ENCODE measurements around the gene STRN3. TPM values are rescaled to one million over a fixed set of nuclear protein-coding genes. Genes with fewer than 3 reads are reported as not detected.
"Not testable (repeated sequence)": the region's sequence is repeated elsewhere in the genome, so short reads cannot be mapped to it uniquely, and the experiment has no call there.

The STRN3 gene
- total and polyA plus RNA-seq, 2 donors (not counting 1 experiment from before 2014, with no cell fraction given): 7.7 to 43.9 TPM

DNA sequence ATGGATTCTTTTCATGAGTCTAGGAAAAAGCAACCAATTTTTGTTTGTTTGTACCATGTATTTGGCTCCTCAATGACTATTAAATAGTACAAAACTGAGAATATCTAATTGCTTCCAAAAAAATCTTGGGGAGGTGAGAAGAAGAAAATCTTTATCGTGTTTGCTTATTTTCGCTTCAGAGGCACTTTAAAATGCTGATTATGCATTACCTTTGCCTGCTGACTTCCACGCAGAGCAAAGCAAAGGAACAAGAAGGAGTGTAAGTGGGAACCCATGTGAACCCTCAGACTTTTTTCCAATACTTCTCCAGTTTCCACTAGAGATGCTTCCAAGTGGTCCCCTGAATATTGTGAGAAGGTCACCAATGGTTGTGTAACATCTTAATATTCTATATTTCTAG is 43.2 kb upstream of the STRN3 start:
- H3K79me2 ChIP-seq (ENCODE audit: control insufficient read depth, insufficient read depth, low read length): no peaks in the 10 kb centered on the region
- no peaks in the 10 kb centered on the region for H3K9me3 ChIP-seq (ENCODE audit: control extremely low read depth in 1 of 3, control insufficient read depth in 2 of 3, insufficient read depth in 1 of 3, low read length in 2 of 3)
- intact Hi-C loops (cut with micrococcal nuclease): no loop called here
- no peaks in the 10 kb centered on the region for H4K20me1 ChIP-seq (ENCODE audit: control insufficient read depth, insufficient read depth, low read length, poor library complexity, severe bottlenecking)
- Mint-ChIP-seq H3K27me3 (no peaks in the 10 kb centered on the region), H3K9me3 (ENCODE audit: insufficient read depth) (no peaks in the 10 kb centered on the region), H3K4me1 (no peaks in the 10 kb centered on the region), H3K27ac (no peak overlapping the region), H3K4me3 (no peak overlapping the region)
- H3K4me3 ChIP-seq (ENCODE audit: control extremely low read depth in 1 of 5, extremely low read depth in 1 of 5, insufficient read depth in 1 of 5, low read depth in 2 of 5, low read length in 4 of 5): no peak overlapping the region
- H3K9ac ChIP-seq (ENCODE audit: low read length): no peak overlapping the region
- ATAC-seq (ENCODE audit: low read depth): no peak
- no peak overlapping the region for H3K4me2 ChIP-seq (replicated peaks; ENCODE audit: low read depth, low read length, poor library complexity, severe bottlenecking)
- H3K27ac ChIP-seq (ENCODE audit: low read length in 2 of 2): no peak overlapping the region
- POLR2A ChIA-PET: interaction anchor here (0.6 kb wide), 1 partner anchor 43 kb away, joined by 3 read pairs; the partner anchor contains the start of gene STRN3
- H3K4me1 ChIP-seq (ENCODE audit: control insufficient read depth in 2 of 2, insufficient read depth in 2 of 2, low read length in 2 of 2): no peaks in the 10 kb centered on the region
- H3K27me3 ChIP-seq (replicated peaks in 1 of 4; ENCODE audit: control extremely low read depth in 1 of 4, control insufficient read depth in 3 of 4, insufficient read depth in 4 of 4, low read length in 3 of 4): no peaks in the 10 kb centered on the region
- TF ChIP-seq CTCF (IDR thresholded peaks at IDR 0.05) (no peak), EZH2 (IDR thresholded peaks at IDR 0.05; ENCODE audit: borderline replicate concordance, insufficient read depth, low read depth, low read length, poor library complexity, severe bottlenecking) (no peak)
- no peak overlapping the region for H2AFZ ChIP-seq (ENCODE audit: insufficient read depth, low read depth, low read length, poor library complexity, severe bottlenecking)
- 100% methylated on average over 2 of the region's 3 CpGs for WGBS (ENCODE audit: insufficient coverage)
- H3K36me3 ChIP-seq (replicated peaks in 1 of 2; ENCODE audit: control extremely low read depth in 1 of 2, control insufficient read depth in 1 of 2, extremely low read depth in 1 of 2, insufficient read depth in 2 of 2, low read length in 1 of 2): peaks cover 3 to 12% of the 10 kb centered on the region in 2 experiments
- CTCF ChIA-PET: interaction anchor here (1.5 kb wide), 1 partner anchor 31 kb away, joined by 3 read pairs; no protein-coding TSS in a partner anchor
- no peak for DNase-seq

DNA sequence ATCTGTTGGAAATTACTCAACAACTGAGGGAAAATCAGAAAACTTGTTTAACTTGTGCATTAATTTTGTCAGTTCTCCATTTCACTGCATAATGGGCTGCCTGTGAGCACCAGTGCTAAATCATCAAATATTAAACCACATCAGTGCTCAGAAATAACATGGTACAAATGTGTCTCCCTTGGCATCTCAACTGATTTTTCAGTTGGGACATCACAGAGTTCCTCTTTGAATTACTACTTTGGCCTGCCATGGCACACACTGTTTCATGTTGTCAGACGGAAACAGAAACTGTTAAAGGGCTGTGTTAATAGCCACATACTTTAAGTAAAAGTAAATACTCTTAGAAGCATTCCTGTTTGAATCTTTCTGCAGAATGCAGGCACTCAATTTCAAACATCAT is 42.1 kb upstream of the STRN3 start:
- no peak overlapping the region for H3K9ac ChIP-seq (ENCODE audit: low read length)
- no peaks in the 10 kb centered on the region for H3K9me3 ChIP-seq (ENCODE audit: control extremely low read depth in 1 of 3, control insufficient read depth in 2 of 3, insufficient read depth in 1 of 3, low read length in 2 of 3)
- DNase-seq (no peak), ATAC-seq (ENCODE audit: low read depth) (no peak)
- TF ChIP-seq EZH2 (IDR thresholded peaks at IDR 0.05; ENCODE audit: borderline replicate concordance, insufficient read depth, low read depth, low read length, poor library complexity, severe bottlenecking) (no peak), CTCF (IDR thresholded peaks at IDR 0.05) (no peak)
- no peaks in the 10 kb centered on the region for H3K4me1 Mint-ChIP-seq
- no peaks in the 10 kb centered on the region for H3K9me3 Mint-ChIP-seq (ENCODE audit: insufficient read depth)
- H3K79me2 ChIP-seq (ENCODE audit: control insufficient read depth, insufficient read depth, low read length): no peaks in the 10 kb centered on the region
- H3K27ac ChIP-seq (ENCODE audit: low read length in 2 of 2): no peak overlapping the region
- H3K4me3 Mint-ChIP-seq: no peak overlapping the region
- H3K27me3 Mint-ChIP-seq: no peaks in the 10 kb centered on the region
- H3K4me2 ChIP-seq (replicated peaks; ENCODE audit: low read depth, low read length, poor library complexity, severe bottlenecking): no peak overlapping the region
- no CpG with 5 or more reads among the region's 1 CpG for WGBS (ENCODE audit: insufficient coverage)
- intact Hi-C loops (cut with micrococcal nuclease): no loop called here
- no peak overlapping the region for H3K4me3 ChIP-seq (ENCODE audit: control extremely low read depth in 1 of 5, extremely low read depth in 1 of 5, insufficient read depth in 1 of 5, low read depth in 2 of 5, low read length in 4 of 5)
- H4K20me1 ChIP-seq (ENCODE audit: control insufficient read depth, insufficient read depth, low read length, poor library complexity, severe bottlenecking): no peaks in the 10 kb centered on the region
- ChIA-PET POLR2A (interaction anchor here (0.7 kb wide), 1 partner anchor 16 kb away, joined by 4 read pairs; no protein-coding TSS in a partner anchor), CTCF (no interaction called here)
- no peaks in the 10 kb centered on the region for H3K27me3 ChIP-seq (replicated peaks in 1 of 4; ENCODE audit: control extremely low read depth in 1 of 4, control insufficient read depth in 3 of 4, insufficient read depth in 4 of 4, low read length in 3 of 4)
- peaks cover 3 to 11% of the 10 kb centered on the region in 2 experiments for H3K36me3 ChIP-seq (replicated peaks in 1 of 2; ENCODE audit: control extremely low read depth in 1 of 2, control insufficient read depth in 1 of 2, extremely low read depth in 1 of 2, insufficient read depth in 2 of 2, low read length in 1 of 2)
- no peak overlapping the region for H2AFZ ChIP-seq (ENCODE audit: insufficient read depth, low read depth, low read length, poor library complexity, severe bottlenecking)
- no peak overlapping the region for H3K27ac Mint-ChIP-seq
- no peaks in the 10 kb centered on the region for H3K4me1 ChIP-seq (ENCODE audit: control insufficient read depth in 2 of 2, insufficient read depth in 2 of 2, low read length in 2 of 2)

DNA sequence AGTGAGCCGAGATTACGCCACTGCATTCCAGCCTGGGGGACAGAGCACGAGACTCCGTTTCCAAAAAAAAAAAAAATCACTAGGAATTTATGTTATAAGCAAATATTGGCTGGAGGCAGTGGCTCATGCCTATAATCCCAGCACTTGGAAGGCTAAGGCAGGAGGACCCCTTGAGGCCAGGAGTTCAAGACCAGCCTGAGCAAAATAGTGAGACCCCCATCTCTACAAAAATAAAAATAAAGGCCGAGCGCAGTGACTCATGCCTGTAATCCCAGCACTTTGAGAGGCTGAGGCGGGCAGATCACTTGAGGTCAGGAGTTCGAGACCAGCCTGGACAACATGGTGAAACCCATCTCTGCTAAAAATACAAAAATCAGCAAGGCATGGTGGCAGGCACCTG is 36.7 kb upstream of the STRN3 start:
- POLR2A ChIA-PET; H3K9me3 ChIP-seq (ENCODE audit: control extremely low read depth in 1 of 3, control insufficient read depth in 2 of 3, insufficient read depth in 1 of 3, low read length in 2 of 3); CTCF ChIA-PET; H3K9me3 Mint-ChIP-seq (ENCODE audit: insufficient read depth); H3K4me1 ChIP-seq (ENCODE audit: control insufficient read depth in 2 of 2, insufficient read depth in 2 of 2, low read length in 2 of 2); H3K27me3 ChIP-seq (replicated peaks in 1 of 4; ENCODE audit: control extremely low read depth in 1 of 4, control insufficient read depth in 3 of 4, insufficient read depth in 4 of 4, low read length in 3 of 4); H3K79me2 ChIP-seq (ENCODE audit: control insufficient read depth, insufficient read depth, low read length); H3K4me1 Mint-ChIP-seq; H3K27me3 Mint-ChIP-seq; H2AFZ ChIP-seq (ENCODE audit: insufficient read depth, low read depth, low read length, poor library complexity, severe bottlenecking); H4K20me1 ChIP-seq (ENCODE audit: control insufficient read depth, insufficient read depth, low read length, poor library complexity, severe bottlenecking); H3K4me3 ChIP-seq (ENCODE audit: control extremely low read depth in 1 of 5, extremely low read depth in 1 of 5, insufficient read depth in 1 of 5, low read depth in 2 of 5, low read length in 4 of 5); H3K4me2 ChIP-seq (replicated peaks; ENCODE audit: low read depth, low read length, poor library complexity, severe bottlenecking); H3K27ac ChIP-seq (ENCODE audit: low read length in 2 of 2); H3K4me3 Mint-ChIP-seq; intact Hi-C loops (cut with micrococcal nuclease); H3K9ac ChIP-seq (ENCODE audit: low read length); H3K36me3 ChIP-seq (replicated peaks in 1 of 2; ENCODE audit: control extremely low read depth in 1 of 2, control insufficient read depth in 1 of 2, extremely low read depth in 1 of 2, insufficient read depth in 2 of 2, low read length in 1 of 2); ATAC-seq (ENCODE audit: low read depth); H3K27ac Mint-ChIP-seq; DNase-seq: not testable (repeated sequence)
- WGBS (ENCODE audit: insufficient coverage): 98% methylated on average over 4 of the region's 8 CpGs

Measured in B cell (primary cell).